GM21723 (cell line): ENCODE measurements around the gene NDUFB10.
"Not testable (repeated sequence)": the region's sequence is repeated elsewhere in the genome, so short reads cannot be mapped to it uniquely, and the experiment has no call there.

Experiments
- ATAC-seq: cut with Tn5 transposase; IDR thresholded peaks from one replicate; pipeline ENCODE4 v1.9.1; 2021; ENCODE audit warnings: mild to moderate bottlenecking, moderate library complexity; ENCODE audit not compliant: unreplicated experiment

Gene NDUFB10

GRCh38 chr16:1944612-1945199 lies 14.6 kb upstream of the NDUFB10 start:
- ATAC-seq, result no peak

- no peak for ATAC-seq
These were observed 13.6 kb upstream of the NDUFB10 start for GRCh38 chr16:1945559-1946391.

GRCh38 chr16:1946495-1947368 lies 12.6 kb upstream of the NDUFB10 start:
- no peak for ATAC-seq

- ATAC-seq, result no peak
These were observed 12.0 kb upstream of the NDUFB10 start for GRCh38 chr16:1947369-1947670.

- no peak for ATAC-seq
These were observed 9.8 kb upstream of the NDUFB10 start for GRCh38 chr16:1949507-1949906.

GRCh38 chr16:1950047-1950446 lies 9.3 kb upstream of the NDUFB10 start:
- ATAC-seq, result no peak

- no peak for ATAC-seq
These were observed 8.8 kb upstream of the NDUFB10 start for GRCh38 chr16:1950559-1950958.

- ATAC-seq, result no peak
These were observed 5.6 kb upstream of the NDUFB10 start for GRCh38 chr16:1953734-1954133.

- not testable (repeated sequence) for ATAC-seq
These were observed 1.8 kb upstream of the NDUFB10 start for GRCh38 chr16:1957434-1958142.

GRCh38 chr16:1958143-1958491 lies 1.2 kb upstream of the NDUFB10 start:
- ATAC-seq, result not testable (repeated sequence)

GRCh38 chr16:1958715-1959268 lies 546 bp upstream of the NDUFB10 start:
- peak; percentile 6 for ATAC-seq

GRCh38 chr16:1960665-1961630 lies 1.6 kb downstream of the NDUFB10 start:
- ATAC-seq, result no peak

GRCh38 chr16:1961651-1962067 lies 2.3 kb downstream of the NDUFB10 start:
- ATAC-seq, result no peak

GRCh38 chr16:1962161-1963153 lies 3.1 kb downstream of the NDUFB10 start:
- ATAC-seq, result not testable (repeated sequence)

- peak; percentile 10 for ATAC-seq
These were observed 4.6 kb downstream of the NDUFB10 start for GRCh38 chr16:1963806-1964505.

- ATAC-seq, result peak; percentile 65
These were observed 5.4 kb downstream of the NDUFB10 start, which contains the start of gene RPS2 for GRCh38 chr16:1964506-1965395. RPS2 (minus strand) TSS chr16:1964826; CDS start chr16:1964625, 201 bp downstream.
